Measurements from ENCODE around the gene CCL18.
A peak's percentile ranks its signal among the peaks of the same experiment; 100 is the strongest.
"Not testable (repeated sequence)": the region's sequence is repeated elsewhere in the genome, so short reads cannot be mapped to it uniquely, and the experiment has no call there.

The CCL18 gene

DNA sequence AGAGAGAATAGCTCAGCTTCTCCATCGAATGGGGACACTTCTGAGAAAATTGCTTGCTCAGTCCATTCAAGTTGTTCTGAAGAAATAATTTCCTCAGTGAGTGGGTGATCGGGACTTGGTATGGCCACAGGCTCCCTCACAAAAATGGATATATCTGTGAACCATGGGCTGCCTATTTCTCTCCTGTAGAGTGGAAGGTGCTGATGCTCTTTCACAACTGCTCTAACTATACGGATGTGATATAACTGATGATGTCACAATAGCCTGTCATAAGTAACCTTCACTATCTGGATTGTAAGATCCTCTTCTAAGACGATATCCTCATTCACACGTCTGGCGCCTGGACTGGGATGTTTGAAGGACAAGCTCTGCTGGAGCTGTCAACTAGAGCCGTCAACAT, 4.7 kb upstream of the CCL18 start:
- Mint-ChIP-seq H3K27ac (no peak overlapping the region), H3K4me3 (no peak overlapping the region), H3K36me3 (no peaks in the 10 kb centered on the region), H3K9me3 (no peaks in the 10 kb centered on the region), H3K27me3 (peaks cover 4% of the 10 kb centered on the region), H3K4me1 (no peaks in the 10 kb centered on the region)

DNA sequence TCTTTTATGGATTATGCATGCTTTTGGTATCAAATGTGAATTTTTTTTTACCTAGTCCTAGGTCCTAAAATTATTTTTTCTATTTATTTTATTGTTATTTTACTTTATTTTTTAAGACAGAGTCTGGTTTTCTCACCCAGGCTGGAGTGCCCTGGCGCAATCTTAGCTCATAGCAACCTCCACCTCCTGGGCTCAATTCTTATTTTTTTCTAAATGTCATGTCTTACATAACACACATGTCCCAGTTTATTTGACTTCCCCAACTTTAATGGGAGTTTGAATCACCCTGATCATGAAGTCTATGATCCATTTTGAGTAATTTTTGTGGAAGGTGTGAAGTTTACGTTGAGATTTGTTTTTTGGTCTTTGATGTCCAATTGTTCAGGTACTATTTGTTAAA, 3.3 kb upstream of the CCL18 start:
- no peaks in the 10 kb centered on the region for H3K4me1 Mint-ChIP-seq
- H3K27me3 Mint-ChIP-seq, result peaks cover 4% of the 10 kb centered on the region
- no peak overlapping the region for H3K27ac Mint-ChIP-seq
- H3K9me3 Mint-ChIP-seq, result no peaks in the 10 kb centered on the region
- no peak overlapping the region for H3K4me3 Mint-ChIP-seq
- no peaks in the 10 kb centered on the region for H3K36me3 Mint-ChIP-seq

DNA sequence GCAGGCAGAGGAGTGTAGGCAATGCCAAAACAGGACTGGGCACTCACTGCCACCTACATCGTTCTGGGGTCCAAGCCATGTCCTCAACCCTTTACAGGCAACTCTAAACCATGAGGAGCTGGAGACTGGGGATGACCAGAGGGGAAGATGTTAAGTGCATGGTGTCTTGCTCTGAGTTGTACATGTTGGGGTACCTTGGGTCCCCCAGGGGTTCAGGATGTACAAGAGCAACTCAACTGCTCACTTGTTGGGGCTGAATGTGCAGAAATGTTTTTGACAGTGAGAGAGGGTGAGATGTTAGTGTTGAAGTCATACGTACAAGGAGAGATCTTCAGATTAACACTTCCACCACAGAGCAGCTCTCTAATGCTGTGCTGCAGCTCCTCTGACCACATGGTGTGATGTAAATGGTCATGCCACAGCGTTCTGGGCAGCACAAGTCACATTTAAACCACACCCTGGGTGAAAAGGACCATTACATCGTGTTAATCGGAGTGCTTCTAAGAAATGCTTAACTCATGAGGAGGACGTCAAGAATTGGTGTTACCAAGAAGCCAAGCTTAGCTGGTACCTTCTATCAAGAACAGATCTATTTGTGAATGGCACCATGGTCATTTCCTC, 2.4 kb downstream of the CCL18 start:
- H3K9me3 Mint-ChIP-seq, result no peaks in the 10 kb centered on the region
- H3K4me3 Mint-ChIP-seq, result no peak overlapping the region
- no peaks in the 10 kb centered on the region for H3K4me1 Mint-ChIP-seq
- no peak overlapping the region for H3K27ac Mint-ChIP-seq
- no peaks in the 10 kb centered on the region for H3K27me3 Mint-ChIP-seq
- no peaks in the 10 kb centered on the region for H3K36me3 Mint-ChIP-seq

DNA sequence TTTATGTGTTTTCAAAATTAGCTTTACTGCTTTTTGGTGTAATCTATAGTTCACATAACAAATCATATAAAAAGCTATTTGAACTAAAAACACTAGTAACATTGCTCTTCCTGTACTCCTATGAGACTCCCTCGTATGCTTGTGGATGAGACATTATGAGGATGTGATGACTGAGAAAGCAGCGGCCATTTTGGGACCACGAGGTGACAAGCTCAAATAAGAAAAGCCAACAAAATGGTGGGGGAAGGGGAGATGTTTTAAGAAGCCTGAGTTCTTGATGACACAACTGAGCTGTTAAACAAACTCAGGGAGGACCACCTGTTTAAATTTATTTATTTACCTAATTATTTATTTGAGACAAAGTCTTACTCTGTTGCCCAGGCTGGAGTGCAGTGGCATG, 4.5 kb downstream of the CCL18 start:
- H3K27me3 Mint-ChIP-seq, result no peaks in the 10 kb centered on the region
- peaks cover 5% of the 10 kb centered on the region for H3K4me1 Mint-ChIP-seq
- H3K27ac Mint-ChIP-seq, result no peak overlapping the region
- no peaks in the 10 kb centered on the region for H3K9me3 Mint-ChIP-seq
- no peak overlapping the region for H3K4me3 Mint-ChIP-seq
- no peaks in the 10 kb centered on the region for H3K36me3 Mint-ChIP-seq

DNA sequence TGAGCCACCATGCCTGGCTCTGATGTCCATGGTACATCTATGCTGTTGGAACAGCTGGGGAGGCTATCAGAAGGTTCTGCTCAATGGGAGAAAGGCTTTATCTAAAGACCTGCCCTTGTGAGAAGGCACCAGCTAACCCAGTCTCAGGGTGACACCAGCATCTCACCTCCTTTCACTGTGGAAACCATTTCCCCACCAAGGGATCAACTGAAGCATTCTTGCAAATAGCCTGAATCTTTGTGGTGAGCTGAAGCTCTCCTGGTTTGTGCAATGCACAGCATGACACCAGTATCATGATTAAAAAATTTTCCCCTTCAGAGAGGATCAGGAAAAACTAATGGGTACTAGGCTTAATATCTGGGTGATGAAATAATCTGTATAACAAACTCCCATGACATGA, 5.1 kb downstream of the CCL18 start:
- H3K9me3 Mint-ChIP-seq, result no peaks in the 10 kb centered on the region
- no peaks in the 10 kb centered on the region for H3K36me3 Mint-ChIP-seq
- H3K4me3 Mint-ChIP-seq, result no peak overlapping the region
- no peaks in the 10 kb centered on the region for H3K27me3 Mint-ChIP-seq
- H3K4me1 Mint-ChIP-seq, result peaks cover 5% of the 10 kb centered on the region
- no peak overlapping the region for H3K27ac Mint-ChIP-seq

DNA sequence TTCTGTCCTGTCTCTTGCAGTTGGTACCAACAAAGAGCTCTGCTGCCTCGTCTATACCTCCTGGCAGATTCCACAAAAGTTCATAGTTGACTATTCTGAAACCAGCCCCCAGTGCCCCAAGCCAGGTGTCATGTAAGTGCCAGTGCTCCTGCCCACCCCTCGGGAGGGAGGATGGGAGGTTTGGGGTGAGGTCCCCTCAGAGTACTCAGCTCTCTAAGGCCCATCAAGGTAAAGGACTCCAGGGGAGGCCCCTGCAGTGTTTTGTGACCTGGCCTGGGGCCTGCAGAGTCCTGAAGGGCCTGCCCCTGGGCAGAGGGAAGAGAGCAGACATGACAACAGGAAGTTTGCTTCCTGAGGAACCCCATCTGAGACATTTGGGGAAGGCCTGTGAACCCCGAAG, 6.4 kb downstream of the CCL18 start:
- H3K4me1 Mint-ChIP-seq, result peaks cover 5% of the 10 kb centered on the region
- no peak overlapping the region for H3K27ac Mint-ChIP-seq
- H3K27me3 Mint-ChIP-seq, result no peaks in the 10 kb centered on the region
- no peaks in the 10 kb centered on the region for H3K36me3 Mint-ChIP-seq
- no peak overlapping the region for H3K4me3 Mint-ChIP-seq
- H3K9me3 Mint-ChIP-seq, result no peaks in the 10 kb centered on the region

DNA sequence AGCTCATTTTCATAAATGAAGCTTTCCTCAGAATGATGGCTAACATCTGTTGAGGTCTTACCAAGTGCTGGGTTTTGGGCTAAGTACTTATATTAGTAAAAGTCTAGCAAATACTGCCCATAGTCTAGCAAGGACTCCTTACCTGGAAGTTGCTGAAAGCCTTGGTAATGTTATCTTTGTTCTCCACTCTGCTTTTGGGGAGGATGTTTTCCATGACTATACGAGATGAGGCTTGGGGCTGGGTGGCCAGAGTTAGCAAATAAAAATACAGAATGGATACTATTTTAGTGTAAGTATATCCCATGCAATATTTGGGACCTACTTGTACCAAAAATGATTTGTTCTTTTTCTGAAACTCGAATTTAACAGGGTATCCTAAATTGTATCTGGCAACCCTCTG, 7.7 kb downstream of the CCL18 start:
- H3K4me1 Mint-ChIP-seq, result peaks cover 5% of the 10 kb centered on the region
- H3K9me3 Mint-ChIP-seq, result no peaks in the 10 kb centered on the region
- no peak overlapping the region for H3K27ac Mint-ChIP-seq
- H3K27me3 Mint-ChIP-seq, result peaks cover 2% of the 10 kb centered on the region
- no peaks in the 10 kb centered on the region for H3K36me3 Mint-ChIP-seq
- no peak overlapping the region for H3K4me3 Mint-ChIP-seq

DNA sequence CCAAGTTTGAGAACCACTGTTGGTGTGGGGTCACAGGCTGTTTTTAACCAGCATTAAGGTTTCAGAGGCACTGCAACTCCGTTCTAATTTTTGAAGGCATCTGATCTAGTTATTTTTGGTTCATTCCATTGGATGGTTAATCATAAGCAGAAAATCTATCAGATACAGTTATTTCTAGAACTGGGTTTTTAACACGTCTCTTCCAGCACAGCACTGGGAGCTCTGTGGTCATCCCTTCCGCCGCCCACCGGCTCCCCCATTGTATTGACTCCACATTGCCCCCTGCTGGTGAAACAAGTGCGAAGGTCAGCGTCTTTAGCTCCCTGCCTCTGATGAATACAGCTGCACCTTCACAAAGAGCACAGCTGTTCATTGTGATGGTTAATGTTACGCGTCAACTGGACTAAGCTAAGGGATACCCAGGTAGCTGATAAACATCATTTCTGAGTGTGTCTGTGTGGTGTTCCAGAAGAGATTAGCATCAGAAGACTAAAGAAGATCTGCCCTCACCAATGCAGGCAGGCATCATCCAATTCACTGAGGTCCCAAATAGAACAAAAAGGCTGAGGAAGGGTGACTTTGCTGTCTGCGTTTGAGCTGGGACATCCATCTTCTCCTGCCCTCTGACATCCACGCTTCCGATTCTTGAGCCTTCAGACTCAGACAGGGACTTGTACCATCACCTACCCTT, 8.5 kb downstream of the CCL18 start:
- Mint-ChIP-seq H3K27me3 (peaks cover 2% of the 10 kb centered on the region), H3K27ac (peak overlapping the region; percentile 14), H3K4me1 (peaks cover 5% of the 10 kb centered on the region), H3K9me3 (no peaks in the 10 kb centered on the region), H3K4me3 (no peak overlapping the region), H3K36me3 (no peaks in the 10 kb centered on the region)

DNA sequence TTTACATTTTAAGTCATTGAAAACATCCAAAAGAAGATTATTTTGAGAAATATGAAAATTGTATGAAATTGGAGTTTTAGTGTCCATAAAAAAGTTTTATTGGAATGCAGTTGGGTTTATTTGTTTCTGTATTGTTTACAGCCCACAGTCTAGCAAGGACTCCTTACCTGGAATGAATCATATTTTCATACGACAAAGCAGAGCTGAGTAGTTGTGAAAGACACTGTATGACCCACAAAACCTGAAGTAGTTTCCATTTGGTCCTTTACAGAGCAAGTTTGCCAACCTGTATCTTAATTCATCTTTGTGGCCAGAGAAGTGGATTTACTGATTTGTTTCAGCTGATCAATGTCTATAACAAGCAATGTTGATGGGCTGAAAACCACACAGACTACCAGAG, 10.3 kb downstream of the CCL18 start:
- no peaks in the 10 kb centered on the region for H3K36me3 Mint-ChIP-seq
- H3K27me3 Mint-ChIP-seq, result peaks cover 7% of the 10 kb centered on the region
- no peaks in the 10 kb centered on the region for H3K9me3 Mint-ChIP-seq
- no peak overlapping the region for H3K27ac Mint-ChIP-seq
- peaks cover 5% of the 10 kb centered on the region for H3K4me1 Mint-ChIP-seq
- no peak overlapping the region for H3K4me3 Mint-ChIP-seq

DNA sequence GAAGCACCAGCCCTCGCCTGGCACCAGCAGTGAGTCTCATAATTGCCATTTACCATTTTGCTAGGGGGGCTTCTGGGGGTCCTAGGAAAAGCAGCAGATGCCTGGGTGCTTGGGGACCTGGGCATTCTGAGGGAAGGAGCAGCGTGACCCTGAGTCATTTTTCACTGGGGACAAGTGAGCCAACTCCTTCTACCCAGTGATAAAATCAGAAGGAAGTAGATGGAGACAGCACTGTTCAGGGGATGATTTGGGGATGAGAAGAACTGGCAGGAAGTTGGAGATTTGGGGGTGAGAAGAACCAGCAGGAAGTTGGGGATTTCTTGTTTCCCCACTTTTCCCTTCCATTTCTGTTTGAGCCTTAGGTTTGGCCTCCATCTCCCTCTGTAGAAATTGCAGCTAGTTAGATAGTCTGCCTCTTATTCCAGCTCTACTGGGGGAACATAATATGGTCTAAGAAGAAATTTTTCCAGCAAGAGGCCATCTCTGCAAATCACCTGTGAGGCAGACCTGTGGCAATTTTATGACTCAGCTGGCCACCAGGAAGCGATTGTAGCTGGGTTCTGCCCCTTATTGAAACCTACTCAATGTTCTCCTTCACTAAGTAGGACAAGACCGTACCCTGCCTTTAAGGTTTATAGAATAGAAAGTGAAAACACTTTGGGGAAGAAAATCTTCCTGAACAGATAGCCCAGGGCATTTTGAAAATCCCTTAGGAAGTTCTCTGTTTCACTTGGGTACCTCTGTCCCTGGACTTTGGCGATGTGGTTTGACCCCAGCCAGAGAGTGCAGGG, 17.8 kb downstream of the CCL18 start:
- H3K36me3 Mint-ChIP-seq, H3K27ac Mint-ChIP-seq, H3K4me1 Mint-ChIP-seq, H3K4me3 Mint-ChIP-seq, H3K9me3 Mint-ChIP-seq: not testable (repeated sequence)
- peaks cover 11% of the 10 kb centered on the region for H3K27me3 Mint-ChIP-seq

DNA sequence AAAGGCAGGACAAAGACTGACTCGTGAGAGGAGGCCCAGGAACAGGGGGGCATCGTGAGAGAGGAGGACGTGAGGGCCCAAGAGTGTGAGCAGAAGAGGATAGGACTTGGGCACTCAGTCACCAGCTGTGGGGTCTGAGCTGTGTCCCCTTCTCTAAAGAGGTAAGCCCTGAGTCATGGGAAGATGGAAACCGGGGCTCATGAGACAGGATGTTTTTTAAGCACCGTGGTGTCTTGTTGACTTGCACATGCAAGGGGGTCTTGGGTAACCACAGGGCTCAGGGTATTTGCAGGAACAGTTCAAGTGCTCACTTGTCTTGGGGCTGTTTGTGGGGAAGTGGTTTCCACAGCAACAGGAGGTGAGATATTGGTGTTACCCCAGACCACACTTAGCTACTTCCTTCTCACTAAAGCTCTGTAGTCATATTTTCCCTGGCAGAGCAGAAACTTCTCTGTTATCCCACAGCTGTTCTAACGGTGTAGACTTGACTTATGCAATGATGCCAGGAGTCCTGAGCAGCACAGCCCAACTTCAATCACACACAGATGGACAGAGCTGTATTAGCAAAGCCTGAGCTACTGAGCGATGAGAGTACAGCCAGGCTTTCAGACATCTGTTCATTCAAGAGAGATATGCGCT, 18.5 kb downstream of the CCL18 start:
- not testable (repeated sequence) for H3K4me1 Mint-ChIP-seq, H3K27ac Mint-ChIP-seq, H3K9me3 Mint-ChIP-seq, H3K36me3 Mint-ChIP-seq, H3K4me3 Mint-ChIP-seq
- peaks cover 10% of the 10 kb centered on the region for H3K27me3 Mint-ChIP-seq

DNA sequence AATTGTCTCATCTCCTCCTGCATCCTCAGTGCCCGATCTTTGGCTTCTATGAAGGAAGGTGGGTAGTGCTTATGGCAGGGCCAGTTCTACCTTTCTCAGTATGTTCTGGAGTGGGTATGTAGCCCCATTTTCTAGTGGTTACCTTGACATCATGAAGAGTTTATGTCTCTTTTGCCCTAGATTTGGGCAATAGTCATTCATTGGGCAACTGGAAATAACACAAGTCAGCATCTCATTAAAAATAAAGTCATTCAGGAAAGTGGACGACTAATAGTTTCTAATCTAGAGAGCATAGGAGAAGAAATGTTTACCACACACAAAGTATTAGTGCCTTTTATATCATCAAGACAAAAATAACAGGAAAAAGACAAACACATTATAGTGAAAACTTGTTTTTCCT, 19.6 kb downstream of the CCL18 start:
- not testable (repeated sequence) for H3K9me3 Mint-ChIP-seq, H3K36me3 Mint-ChIP-seq, H3K4me3 Mint-ChIP-seq, H3K27me3 Mint-ChIP-seq, H3K4me1 Mint-ChIP-seq, H3K27ac Mint-ChIP-seq

DNA sequence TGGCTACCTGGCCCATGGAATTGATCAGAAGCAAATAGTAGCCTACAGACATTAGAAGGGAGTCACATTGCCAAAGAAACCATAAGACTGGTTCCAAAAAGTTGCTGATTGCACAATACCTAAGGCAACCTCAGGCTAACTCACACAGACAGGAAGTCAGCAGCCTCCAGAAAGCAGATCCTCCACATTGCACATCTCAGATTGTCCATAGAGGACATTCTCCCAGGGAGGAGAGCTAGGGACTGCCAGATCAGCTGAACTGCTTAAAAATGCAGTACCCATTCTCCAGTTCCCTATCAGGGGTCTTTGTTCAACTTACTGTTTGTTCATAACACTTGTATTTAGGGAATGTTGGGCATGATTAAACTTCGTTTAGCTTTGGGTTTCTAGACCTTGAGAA, 21.7 kb downstream of the CCL18 start:
- H3K36me3 Mint-ChIP-seq, result no peaks in the 10 kb centered on the region
- H3K27me3 Mint-ChIP-seq, result peaks cover 7% of the 10 kb centered on the region
- H3K27ac Mint-ChIP-seq, result no peak overlapping the region
- H3K4me1 Mint-ChIP-seq, result peaks cover 10% of the 10 kb centered on the region
- no peak overlapping the region for H3K4me3 Mint-ChIP-seq
- H3K9me3 Mint-ChIP-seq, result no peaks in the 10 kb centered on the region

DNA sequence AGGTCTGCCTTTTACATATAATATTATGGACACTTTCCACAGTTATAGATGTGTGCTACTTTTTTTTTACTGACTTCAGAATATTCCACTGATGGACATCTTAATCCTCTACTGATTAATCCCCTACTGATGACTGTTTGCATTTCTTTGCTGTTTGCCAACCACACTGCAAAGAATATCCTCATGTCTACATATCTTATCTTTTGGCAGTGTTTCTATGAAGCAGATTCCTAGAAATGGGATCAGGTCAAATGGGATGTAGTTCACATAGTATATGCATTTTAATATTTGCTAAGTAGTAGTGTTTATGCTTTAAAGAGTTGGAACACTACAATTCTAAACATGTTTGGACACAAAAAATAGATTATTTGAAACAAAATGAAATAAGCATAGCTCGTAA, 22.7 kb downstream of the CCL18 start:
- Mint-ChIP-seq H3K4me1 (peaks cover 10% of the 10 kb centered on the region), H3K27me3 (peaks cover 10% of the 10 kb centered on the region), H3K36me3 (no peaks in the 10 kb centered on the region), H3K9me3 (no peaks in the 10 kb centered on the region), H3K4me3 (no peak overlapping the region), H3K27ac (no peak overlapping the region)

DNA sequence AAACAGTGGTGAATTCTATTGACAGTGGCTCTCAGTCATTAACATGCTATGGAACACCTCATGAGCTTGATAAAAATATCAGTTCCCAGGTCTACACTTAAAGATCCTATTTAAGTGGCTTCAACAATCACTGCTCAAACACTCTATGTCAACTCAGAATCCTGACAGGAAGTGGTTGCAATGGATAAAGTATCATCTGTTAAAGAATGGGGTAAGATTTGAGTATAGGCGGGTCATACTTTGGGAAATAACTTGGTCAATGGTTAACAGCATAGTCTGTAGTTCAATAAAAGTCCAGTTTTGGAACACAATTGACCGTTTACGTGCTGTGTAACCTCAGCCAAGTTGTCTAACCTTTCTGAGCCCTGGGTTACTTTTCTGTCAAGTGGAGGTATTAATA, 23.4 kb downstream of the CCL18 start:
- H3K4me3 Mint-ChIP-seq, H3K4me1 Mint-ChIP-seq, H3K36me3 Mint-ChIP-seq, H3K9me3 Mint-ChIP-seq, H3K27ac Mint-ChIP-seq: not testable (repeated sequence)
- peaks cover 11% of the 10 kb centered on the region for H3K27me3 Mint-ChIP-seq

DNA sequence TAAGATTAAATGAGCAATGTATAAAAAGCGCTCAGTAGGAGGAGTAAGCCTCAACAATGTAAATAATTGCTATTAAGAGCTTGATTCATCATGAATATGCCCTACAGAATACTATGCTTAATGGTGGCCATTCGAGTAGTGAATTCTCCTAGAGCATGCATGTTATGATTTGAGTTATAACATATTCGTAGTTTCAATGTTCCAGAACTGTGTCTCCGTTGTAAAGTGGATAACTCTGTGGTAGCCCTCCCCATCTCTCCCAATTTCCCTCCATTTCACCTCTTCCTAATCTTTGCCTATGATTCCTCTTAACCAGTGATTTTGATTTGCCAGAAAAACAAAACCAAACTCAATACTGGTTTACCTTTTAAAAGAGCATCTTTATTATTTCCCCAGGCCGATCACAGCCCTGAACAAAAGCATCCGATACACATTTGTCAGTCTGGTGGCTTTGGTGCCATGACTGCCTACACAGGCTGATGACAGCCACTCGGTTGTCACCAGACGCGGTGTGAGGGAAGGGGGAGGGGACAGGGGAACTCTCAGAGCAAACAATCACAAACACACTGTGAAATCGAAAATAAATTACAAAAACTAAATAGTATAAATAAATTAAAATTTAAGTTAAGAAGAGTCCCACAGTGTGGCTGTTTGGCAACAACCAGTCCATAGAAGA, 24.0 kb downstream of the CCL18 start:
- peaks cover 16% of the 10 kb centered on the region for H3K27me3 Mint-ChIP-seq
- not testable (repeated sequence) for H3K4me1 Mint-ChIP-seq, H3K9me3 Mint-ChIP-seq, H3K4me3 Mint-ChIP-seq, H3K27ac Mint-ChIP-seq, H3K36me3 Mint-ChIP-seq
